A549 (cell line): ENCODE measurements around the gene SORL1. TPM values are rescaled to one million over a fixed set of nuclear protein-coding genes. Genes with fewer than 3 reads are reported as not detected.

ENCODE experiments used
- ATAC-seq, 2 experiments: fragments of 200-7000 bp in 1 of 2; fragments of >200 bp in 1 of 2; cut with Nextera tagmentation in 1 of 2; cut with Tn5 transposase in 1 of 2; 3 replicates each; pipeline versions ENCODE4 v1.8.0 to v1.9.1; 2018 to 2020; ENCODE audit warnings: mild to moderate bottlenecking in 1 of 2, moderate library complexity in 1 of 2
- CTCF ChIA-PET: fragments of 300-600 bp; sonication (Branson Sonifier 250); formaldehyde crosslinking; extraction: SDS; loops from one replicate; lab custom pipeline; 2021; ENCODE audit warnings: antibody characterized with exemption, inconsistent platforms; lab: Yijun Ruan, JAX
- POLR2A ChIA-PET: fragments of 350-600 bp; formaldehyde crosslinking; extraction: SDS; loops from one replicate; lab custom pipeline; 2021; ENCODE audit warnings: antibody characterized with exemption, inconsistent platforms; lab: Yijun Ruan, JAX
- DNase-seq, 2 experiments: peaks; one replicate each; pipeline versions ENCODE4 v3.0.0 to v3.0.0-alpha.2; 2011 to 2016; ENCODE audit warnings: low read depth in 1 of 2, low spot score in 1 of 2
- FAIRE-seq: peaks from 2 replicates; lab custom pipeline; 2011; peaks lifted over from hg19 to GRCh38; lab: Jason Lieb, UNC
- H3K27ac ChIP-seq, 2 experiments: fragments of >200 bp; sonication (Bioruptor Twin); formaldehyde crosslinking; 3 replicates each; pipeline ENCODE4 v1.5.1; 2016 to 2017
- H3K4me1 ChIP-seq: fragments of >200 bp; sonication (Bioruptor Twin); formaldehyde crosslinking; 3 replicates; pipeline ENCODE4 v1.6.1; 2016
- H3K4me2 ChIP-seq: fragments of >200 bp; sonication (Bioruptor Twin); formaldehyde crosslinking; 3 replicates; pipeline ENCODE4 v1.6.1; 2016
- H3K4me3 ChIP-seq: fragments of >200 bp; sonication (Bioruptor Twin); formaldehyde crosslinking; 3 replicates; pipeline ENCODE4 v1.5.1; 2016
- H3K9me3 ChIP-seq: fragments of >200 bp; sonication (Bioruptor Twin); formaldehyde crosslinking; 3 replicates; pipeline ENCODE4 v1.6.1; 2016
- CEBPB ChIP-seq, 2 experiments: fragments of >200 bp in 1 of 2; sonication (Bioruptor Twin) in 1 of 2; formaldehyde crosslinking in 1 of 2; IDR thresholded peaks; 2 replicates each; pipeline ENCODE4 v1.6.1; 2012 to 2016
- CHD2 ChIP-seq: fragments of 150-350 bp; IDR thresholded peaks from 2 replicates; pipeline ENCODE4 v1.6.1; 2014; ENCODE audit warnings: low read length; ENCODE audit not compliant: partially characterized antibody
- CTCF ChIP-seq: fragments of >200 bp; sonication (Bioruptor Twin); formaldehyde crosslinking; IDR thresholded peaks from 3 replicates; pipeline ENCODE4 v1.5.1; 2016
- FOSL2 ChIP-seq, 2 experiments: fragments of 450-650 bp in 1 of 2; fragments of >200 bp in 1 of 2; sonication (Bioruptor Twin) in 1 of 2; formaldehyde crosslinking; IDR thresholded peaks; 2 replicates each; pipeline versions ENCODE4 v1.5.0 to v1.6.1; 2016 to 2020; ENCODE audit warnings: mild to moderate bottlenecking in 1 of 2, moderate library complexity in 1 of 2
- FOXS1 ChIP-seq: fragments of 250-450 bp; sonication (Bioruptor Pico); IDR thresholded peaks from 2 replicates; pipeline ENCODE4 v1.5.0; 2020; ENCODE audit warnings: mild to moderate bottlenecking, moderate library complexity
- GATA3 ChIP-seq: IDR thresholded peaks from 2 replicates; pipeline ENCODE4 v1.6.1; 2012; ENCODE audit warnings: borderline replicate concordance
- HES2 ChIP-seq: fragments of >200 bp; sonication (Bioruptor Twin); formaldehyde crosslinking; IDR thresholded peaks from 2 replicates; pipeline ENCODE4 v1.6.1; 2016
- HOXA7 ChIP-seq: fragments of 250-450 bp; sonication (Bioruptor Pico); IDR thresholded peaks from 2 replicates; pipeline ENCODE4 v1.5.0; 2020; ENCODE audit warnings: mild to moderate bottlenecking, moderate library complexity
- HOXB5 ChIP-seq: fragments of 250-450 bp; sonication (Bioruptor Pico); IDR thresholded peaks from 2 replicates; pipeline ENCODE4 v1.5.0; 2020; ENCODE audit warnings: mild to moderate bottlenecking, moderate library complexity
- JUN ChIP-seq, 2 experiments: fragments of >200 bp; sonication (Bioruptor Twin); formaldehyde crosslinking; IDR thresholded peaks; 2 replicates in 1 of 2; 3 replicates in 1 of 2; pipeline ENCODE4 v1.6.1; 2016 to 2017
- JUNB ChIP-seq: fragments of >200 bp; sonication (Bioruptor Twin); formaldehyde crosslinking; IDR thresholded peaks from 2 replicates; pipeline ENCODE4 v1.6.1; 2016
- MAX ChIP-seq: IDR thresholded peaks from 2 replicates; pipeline ENCODE4 v1.6.1; 2012
- NR3C1 ChIP-seq: fragments of >200 bp; sonication (Bioruptor Twin); formaldehyde crosslinking; IDR thresholded peaks from 3 replicates; pipeline ENCODE4 v1.6.1; 2017
- PBX3 ChIP-seq: IDR thresholded peaks from 2 replicates; pipeline ENCODE4 v1.6.1; 2012
- SMC3 ChIP-seq: fragments of >200 bp; sonication (Bioruptor Twin); formaldehyde crosslinking; IDR thresholded peaks from 3 replicates; pipeline ENCODE4 v1.6.1; 2018; ENCODE audit warnings: inconsistent platforms
- WGBS: methylation state at CpG from one replicate; pipeline ENCODE4 v1.1.6; 2017; ENCODE audit errors: missing lambda C conversion rate; 5-methylcytosine and 5-hydroxymethylcytosine counted together
- polyA plus RNA-seq, 4 experiments: library from polyadenylated mRNA; depleted of rRNA in 3 of 4; stranded (reverse); fragments of >200 nt; fragmentation: RNase III in 1 of 4; extraction: RNeasy Plus Mini Kit Qiagen cat#74134 plus additional on column Dnase treatment in 1 of 4; gene quantifications; 2 replicates in 3 of 4; 3 replicates in 1 of 4; pipeline ENCODE4 v1.2.3, GENCODE V29; 2011 to 2017

The SORL1 gene
- polyA plus RNA-seq, 2 of the 4 experiments (the other 2 are of a cell fraction) = 0.45 to 3.8 TPM

- ATAC-seq (no peak), DNase-seq (no peak), FAIRE-seq (no peak)
- no peaks in the 10 kb centered on the region for H3K9me3 ChIP-seq
- WGBS = 93% methylated on average over 6 of the region's 6 CpGs
- TF ChIP-seq MAX = no peak
- peaks cover 39% of the 10 kb centered on the region for H3K4me1 ChIP-seq
- ChIA-PET CTCF (interaction anchor here (1.4 kb wide), 1 partner anchor 11 kb away, joined by 5 read pairs; the partner anchor contains the start of genes SORL1 and SORL1-AS1), POLR2A (no interaction called here)
- H3K4me3 ChIP-seq = no peak overlapping the region
- H3K27ac ChIP-seq = peak overlapping the region in 1 of 2 experiments; percentile 93; a peak in 1 of 6 replicates
- peak overlapping the region; percentile 83; the same call in 2 of the 3 replicates for H3K4me2 ChIP-seq
Measured at GRCh38 chr11:121463689-121464335, 11.7 kb downstream of the SORL1 start.

- FAIRE-seq = no peak
Measured at GRCh38 chr11:121464352-121464946, 12.3 kb downstream of the SORL1 start.

GRCh38 chr11:121465709-121466062 is 13.6 kb downstream of the SORL1 start:
- ChIA-PET POLR2A (no interaction called here), CTCF (no interaction called here)
- Histone ChIP-seq H3K9me3 (no peaks in the 10 kb centered on the region), H3K4me1 (peaks cover 39% of the 10 kb centered on the region), H3K4me3 (no peak overlapping the region), H3K4me2 (peak overlapping the region; percentile 83), H3K27ac (peak overlapping the region; percentile 82 to 93)
- 26% methylated on average over 4 of the region's 8 CpGs for WGBS
- FAIRE-seq (no peak), ATAC-seq (no peak), DNase-seq (no peak)
- TF ChIP-seq CTCF = no peak

More at GRCh38 chr11:121464352-121464946, 12.3 kb downstream of the SORL1 start:
- peak overlapping the region in 1 of 2 experiments; percentile 93; a peak in 4 of 6 replicates for H3K27ac ChIP-seq
- H3K9me3 ChIP-seq = no peaks in the 10 kb centered on the region
- 61% methylated on average over 2 of the region's 11 CpGs for WGBS
- ATAC-seq = peak; percentile 78 to 83
- no peak for TF ChIP-seq HES2
- TF ChIP-seq CHD2 = no peak
- no peak for TF ChIP-seq FOSL2 (IDR thresholded peaks at IDR 0.05)
- peak; percentile 54 for TF ChIP-seq FOSL2 (CRISPR knock-in tag; IDR thresholded peaks at IDR 0.05)
- TF ChIP-seq GATA3 = peak; percentile 28; the same call in 1 of the 2 replicates
- peak; percentile 46; the same call in 1 of the 2 replicates for TF ChIP-seq MAX
- no peak for TF ChIP-seq FOXS1 (CRISPR knock-in tag)
- 0 out of 2 replicates have a peak, but pooled peaks have one; percentile 19 for TF ChIP-seq HOXB5 (CRISPR knock-in tag)
- CTCF ChIA-PET = no interaction called here
- H3K4me1 ChIP-seq = peaks cover 39% of the 10 kb centered on the region
- POLR2A ChIA-PET = no interaction called here
- peak; percentile 47 to 49 for DNase-seq
- peak overlapping the region; percentile 83 for H3K4me2 ChIP-seq
- H3K4me3 ChIP-seq = no peak overlapping the region

GRCh38 chr11:121466063-121466794 is 14.1 kb downstream of the SORL1 start:
- peaks cover 39% of the 10 kb centered on the region for H3K4me1 ChIP-seq

More at GRCh38 chr11:121466063-121466794, 14.1 kb downstream of the SORL1 start:
- TF ChIP-seq CEBPB (IDR thresholded peaks at IDR 0.05) (0 out of 4 replicates have a peak, but pooled peaks of 1 of the 2 experiments have one; percentile 14), SMC3 (no peak), FOSL2 (IDR thresholded peaks at IDR 0.05) (peak; percentile 59; the same call in 1 of the 2 replicates), FOSL2 (CRISPR knock-in tag; IDR thresholded peaks at IDR 0.05) (peak; percentile 88), GATA3 (peak; percentile 46; the same call in 1 of the 2 replicates), PBX3 (peak; percentile 50; the same call in 1 of the 2 replicates), HOXA7 (no peak), JUNB (peak; percentile 56), MAX (peak; percentile 45), NR3C1 (no peak), JUN (IDR thresholded peaks at IDR 0.05) (peak in 1 of 2 experiments; percentile 44; a peak in 2 of 5 replicates)
- H3K4me2 ChIP-seq = peak overlapping the region; percentile 83
- POLR2A ChIA-PET = no interaction called here
- peak overlapping the region; percentile 82 to 93 for H3K27ac ChIP-seq
- peak; percentile 94 for ATAC-seq
- no peaks in the 10 kb centered on the region for H3K9me3 ChIP-seq
- no peak overlapping the region for H3K4me3 ChIP-seq
- WGBS = 5% methylated on average over 7 of the region's 8 CpGs
- DNase-seq = peak; percentile 86 to 89
- CTCF ChIA-PET = interaction anchor here (1.1 kb wide), 1 partner anchor 15 kb away, joined by 5 read pairs; the partner anchor contains the start of gene SORL1
- no peak for FAIRE-seq
